NCI-H2081 treated with DMSO at 0.1 percent for 48 hours (cell line): ENCODE data around the gene STRAP.
"Not testable (repeated sequence)": the region's sequence is repeated elsewhere in the genome, so short reads cannot be mapped to it uniquely, and the experiment has no call there.

Experiments used
- DNase-seq: peaks from one replicate; lab custom pipeline; 2025; lab: John Stamatoyannopoulos, UW

STRAP gene

GRCh38 chr12:15873556-15873955 is 8.6 kb upstream of the STRAP start:
- DNase-seq = no peak

GRCh38 chr12:15874556-15875145 is 7.5 kb upstream of the STRAP start:
- DNase-seq = not testable (repeated sequence)

DNA sequence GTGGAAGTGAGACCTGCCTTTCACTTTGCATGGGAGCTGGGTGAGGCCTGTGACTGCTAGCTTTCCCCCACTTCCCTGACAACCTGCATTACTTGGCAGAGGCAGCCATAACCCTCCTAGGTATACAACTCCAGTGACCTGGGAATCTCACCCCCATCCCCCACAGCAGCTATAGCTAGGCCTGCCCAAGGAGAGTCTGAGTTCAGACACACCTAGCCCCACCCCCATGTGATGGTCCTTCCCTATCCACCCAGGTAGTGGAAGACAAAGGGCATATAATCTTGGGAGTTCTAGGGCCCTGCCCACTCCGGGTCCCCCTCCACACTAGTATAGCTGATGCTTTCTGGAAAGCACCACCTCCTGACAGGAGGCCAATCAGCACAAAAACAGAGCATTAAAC is 6.3 kb upstream of the STRAP start:
- DNase-seq = no peak

- no peak for DNase-seq
Measured at GRCh38 chr12:15879413-15879812, 2.8 kb upstream of the STRAP start.

- peak; percentile 30 for DNase-seq
Measured at GRCh38 chr12:15880721-15881120, 1.5 kb upstream of the STRAP start.

- DNase-seq = no peak
Measured at GRCh38 chr12:15883536-15883935, 1.3 kb downstream of the STRAP start.

GRCh38 chr12:15886372-15887042 is 4.3 kb downstream of the STRAP start:
- peak; percentile 39 for DNase-seq

- no peak for DNase-seq
Measured at GRCh38 chr12:15887043-15887817, 5.0 kb downstream of the STRAP start.

DNA sequence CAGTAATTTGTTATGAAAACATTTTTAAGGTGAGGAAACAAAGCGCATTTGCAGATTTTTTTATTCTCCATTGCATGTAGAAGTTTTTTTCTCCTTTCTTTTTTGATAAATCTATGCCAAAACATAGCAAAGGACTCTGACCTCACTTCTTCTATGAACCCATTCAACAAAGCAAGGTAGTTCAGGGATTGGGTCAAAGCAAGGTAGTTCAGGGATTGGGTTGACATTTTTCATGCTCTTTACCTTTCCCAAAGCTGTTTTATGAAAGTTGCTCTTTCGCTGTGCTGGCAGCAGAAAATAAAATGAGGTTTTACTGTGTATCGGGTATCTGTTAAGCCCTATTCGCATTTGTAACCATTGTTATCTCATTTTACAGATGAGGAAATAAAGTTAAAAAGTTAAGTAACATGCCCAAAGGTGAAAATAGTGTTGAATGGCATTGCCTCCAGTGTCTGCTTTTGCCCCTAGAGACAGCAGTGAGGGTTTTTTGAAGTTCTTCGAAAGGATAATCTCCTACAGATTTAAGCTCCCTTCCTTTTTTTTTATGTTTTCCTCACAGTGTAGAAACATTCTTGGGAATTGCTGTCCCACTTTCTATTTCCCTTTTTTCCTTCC is 10.6 kb downstream of the STRAP start:
- DNase-seq = no peak

DNA sequence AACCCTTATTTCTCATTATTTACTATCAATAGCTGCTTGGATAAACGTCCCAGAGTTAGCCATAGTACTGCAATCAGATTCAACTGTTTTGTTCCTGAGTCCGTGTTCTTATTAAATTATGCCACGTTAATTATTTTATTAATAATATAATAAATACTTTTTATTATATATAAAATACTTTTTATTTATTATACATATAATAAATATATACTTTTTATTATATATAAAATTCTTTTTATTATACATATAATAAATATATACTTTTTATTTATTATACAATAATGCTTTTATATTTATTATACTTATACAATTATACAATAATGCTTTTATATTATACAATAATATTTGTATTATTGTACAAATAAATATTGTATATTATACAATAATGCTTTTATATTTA is 11.1 kb downstream of the STRAP start:
- DNase-seq = no peak

DNA sequence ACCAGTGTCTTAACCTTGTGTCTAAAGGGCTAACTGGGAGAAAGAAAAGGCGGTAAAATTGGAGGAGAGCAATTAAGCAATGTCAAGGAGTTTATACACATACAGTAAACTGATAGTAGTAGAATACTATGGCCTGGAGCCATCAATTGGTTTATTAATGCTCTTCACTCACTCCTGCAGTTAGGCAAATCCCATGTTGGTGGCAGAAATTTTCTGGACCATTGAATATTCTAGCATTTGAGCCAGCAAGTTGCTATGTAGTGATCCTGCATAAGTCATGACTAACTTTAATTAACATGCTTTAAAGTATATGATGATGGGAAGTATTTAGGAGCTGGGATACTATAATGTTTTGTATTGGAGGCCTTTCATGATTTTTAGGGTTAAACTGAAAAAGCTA is 14.7 kb downstream of the STRAP start:
- no peak for DNase-seq

GRCh38 chr12:15897433-15897832 is 15.2 kb downstream of the STRAP start:
- no peak for DNase-seq

GRCh38 chr12:15899282-15899870 is 17.2 kb downstream of the STRAP start:
- DNase-seq = no peak

DNA sequence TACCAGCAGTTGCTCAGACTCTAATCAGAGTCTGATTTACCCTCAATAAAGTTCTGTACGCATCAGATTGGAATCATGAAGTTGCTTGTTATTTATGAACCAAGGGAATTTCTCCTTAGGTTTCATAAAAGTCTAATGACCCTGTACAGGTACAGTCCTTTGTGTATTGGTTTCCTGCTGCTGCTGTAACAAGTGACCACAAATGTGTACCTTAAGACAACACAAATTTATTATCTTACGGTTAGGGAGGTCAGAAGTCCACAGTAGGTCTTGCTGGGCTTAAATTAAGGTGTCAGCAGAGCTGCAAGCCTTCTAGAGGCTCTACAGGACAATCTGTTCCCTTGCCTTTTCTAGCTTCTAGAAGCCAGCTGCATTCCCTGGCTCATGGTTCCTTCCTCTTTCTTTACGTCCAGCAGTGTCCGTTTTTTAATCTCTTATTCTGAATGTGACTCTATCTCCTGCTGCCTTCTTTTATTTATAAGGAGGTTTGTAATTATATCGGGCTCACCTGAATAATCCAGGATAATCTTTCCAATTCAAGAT is 22.3 kb downstream of the STRAP start:
- no peak for DNase-seq

DNA sequence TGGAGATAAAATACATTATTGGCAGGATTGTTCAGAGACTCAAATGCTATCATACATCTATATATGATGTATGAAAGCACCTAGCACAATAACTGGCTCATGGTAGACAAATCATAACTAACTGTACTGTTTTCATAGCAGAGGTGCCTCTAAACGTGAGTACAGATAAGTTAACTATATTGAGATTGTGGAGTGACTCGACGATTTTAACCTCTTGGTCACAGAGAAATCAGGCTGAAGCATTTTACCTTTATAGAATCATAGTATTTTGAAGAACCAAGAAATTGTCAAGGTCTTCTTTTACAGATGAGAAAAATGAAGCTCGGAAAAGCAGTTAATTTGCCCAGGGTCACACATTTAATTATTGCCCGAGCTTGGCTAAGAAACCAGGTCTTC is 28.3 kb downstream of the STRAP start:
- DNase-seq = no peak

DNA sequence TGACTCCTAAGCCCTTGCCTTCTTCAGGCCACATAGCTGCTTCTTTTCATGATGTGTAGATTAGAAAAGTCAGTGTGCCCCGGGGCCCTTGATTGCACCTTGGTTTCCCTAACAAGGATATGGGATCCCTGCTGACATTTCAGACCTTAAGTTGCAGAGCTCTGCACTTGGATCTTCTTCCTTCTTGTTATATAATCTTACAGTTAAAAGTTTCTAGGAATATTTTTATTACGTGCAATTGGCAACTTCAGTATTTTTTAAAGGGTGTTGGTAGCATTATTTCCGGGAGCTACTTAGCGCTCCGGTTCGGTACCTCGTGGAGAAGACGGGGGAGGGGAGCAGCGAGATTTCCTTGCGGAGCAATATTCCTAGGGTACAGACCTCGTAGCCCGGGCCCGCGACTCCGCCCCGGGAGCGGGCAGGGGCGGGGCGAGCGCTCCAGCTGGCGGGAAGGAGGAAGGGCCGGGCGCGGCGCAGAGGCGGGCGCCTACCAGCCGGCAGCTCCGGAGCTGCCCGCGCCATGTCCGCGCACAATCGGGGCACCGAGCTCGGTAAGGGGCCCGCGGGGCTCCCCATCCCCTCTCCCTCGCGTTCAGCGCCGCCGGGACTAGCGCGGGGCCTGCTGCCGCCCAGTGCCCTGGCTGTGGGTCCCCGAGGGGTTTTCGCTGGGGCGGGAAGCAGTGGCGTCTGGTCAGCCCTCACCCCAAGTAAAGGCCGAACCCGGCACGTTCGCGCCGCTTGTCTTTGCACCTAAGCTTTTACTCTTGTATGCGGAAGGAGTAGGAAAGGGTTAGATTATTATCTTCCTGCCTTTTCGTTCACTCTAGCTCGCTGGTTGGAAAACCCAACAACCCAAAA is 28.9 kb downstream of the STRAP start, which contains the start of gene DERA:
Gene DERA, plus strand, starts transcription at position 469 of the 858 bp plus-strand sequence. Its CDS starts 52 bp downstream, at position 521.
- no peak for DNase-seq

DNA sequence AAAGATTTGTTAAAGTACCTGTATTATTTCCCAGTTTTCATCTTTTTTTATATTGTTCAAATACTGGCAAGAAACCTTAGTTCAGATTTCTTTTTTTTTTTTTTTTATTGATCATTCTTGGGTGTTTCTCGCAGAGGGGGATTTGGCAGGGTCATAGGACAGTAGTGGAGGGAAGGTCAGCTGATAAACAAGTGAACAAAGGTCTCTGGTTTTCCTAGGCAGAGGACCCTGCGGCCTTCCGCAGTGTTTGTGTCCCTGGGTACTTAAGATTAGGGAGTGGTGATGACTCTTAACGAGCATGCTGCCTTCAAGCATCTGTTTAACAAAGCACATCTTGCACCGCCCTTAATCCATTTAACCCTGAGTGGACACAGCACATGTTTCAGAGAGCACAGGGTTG is 29.7 kb downstream of the STRAP start:
- not testable (repeated sequence) for DNase-seq

DNA sequence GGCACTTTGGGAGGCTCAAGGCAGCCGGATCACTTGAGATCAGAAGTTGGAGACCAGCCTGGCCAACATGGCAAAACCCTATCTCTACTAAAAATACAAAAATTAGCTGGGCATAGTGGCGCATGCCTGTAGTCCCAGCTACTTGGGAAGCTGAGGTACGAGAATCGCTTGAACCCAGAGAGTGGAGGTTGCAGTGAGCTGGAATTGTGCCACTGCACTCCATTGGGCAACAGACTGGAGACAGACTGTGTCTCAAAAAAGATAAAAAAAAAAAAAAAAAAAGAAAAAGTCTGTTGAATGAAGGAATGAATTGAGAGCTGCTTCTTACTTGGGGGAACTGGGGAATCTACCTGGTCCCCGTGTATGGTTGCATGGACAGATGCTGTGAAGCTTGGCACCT is 31.9 kb downstream of the STRAP start:
- not testable (repeated sequence) for DNase-seq

DNA sequence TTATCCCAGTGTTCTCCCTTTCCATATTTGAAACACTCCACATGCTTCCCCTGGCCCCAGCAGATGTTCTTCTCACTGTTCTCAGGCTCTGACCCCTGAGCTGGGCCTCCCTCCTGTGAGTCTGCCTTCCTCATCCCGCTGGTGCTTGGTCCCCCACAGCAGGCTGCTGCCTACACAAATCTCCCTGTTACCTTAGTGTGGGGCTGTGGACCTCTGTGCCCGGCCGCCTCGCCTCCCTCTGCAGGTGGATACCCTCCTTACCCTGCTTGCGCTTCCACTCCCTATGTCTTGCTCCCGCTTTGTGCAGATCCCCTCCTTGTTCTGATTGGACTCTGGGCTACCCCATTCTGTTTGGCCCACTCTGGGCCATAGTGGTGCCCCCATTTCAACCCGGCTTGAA is 35.9 kb downstream of the STRAP start:
- DNase-seq = no peak

- no peak for DNase-seq
Measured at GRCh38 chr12:15919418-15919817, 37.2 kb downstream of the STRAP start.

DNA sequence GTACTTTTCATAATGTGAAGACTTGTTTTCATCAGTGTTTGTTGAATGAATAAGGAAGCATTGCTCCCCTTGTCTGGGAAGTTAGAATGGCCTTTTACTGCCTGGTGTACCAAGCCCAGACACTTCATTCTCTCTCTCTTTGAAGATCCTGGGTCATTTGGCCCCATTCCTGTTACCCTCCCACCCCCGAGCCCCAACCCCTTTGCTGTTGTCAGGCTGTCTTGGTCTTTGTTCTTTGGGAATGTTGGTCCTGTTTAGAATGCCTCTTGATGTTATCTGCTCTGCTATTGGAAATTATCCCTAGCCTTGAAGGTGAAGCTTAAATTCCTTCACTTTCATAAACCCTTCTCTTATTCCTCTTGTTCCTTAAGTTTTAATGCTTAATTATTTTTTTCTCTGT is 42.8 kb downstream of the STRAP start:
- DNase-seq = no peak
